SK-N-SH (cell line): ENCODE data around the gene ZNF579.

Experiments
- CHD2 ChIP-seq: fragments of 150-350 bp; IDR thresholded peaks from 2 replicates; pipeline ENCODE4 v1.6.1; 2018; ENCODE audit warnings: low read length; ENCODE audit not compliant: partially characterized antibody
- CTCF ChIP-seq: fragments of 200-600 bp; sonication (generic); IDR thresholded peaks from 2 replicates; pipeline ENCODE4 v1.6.1; 2017; ENCODE audit warnings: antibody characterized with exemption, mild to moderate bottlenecking, moderate library complexity
- ELF1 ChIP-seq: IDR thresholded peaks from 2 replicates; pipeline ENCODE4 v1.4.0; 2012
- EZH2phosphoT487 ChIP-seq: fragments of 200-600 bp; sonication (generic); IDR thresholded peaks from 2 replicates; pipeline ENCODE4 v1.6.1; 2017; ENCODE audit warnings: low read depth, mixed run types, mild to moderate bottlenecking, antibody characterized with exemption, moderate library complexity, borderline replicate concordance
- POLR2AphosphoS5 ChIP-seq: IDR thresholded peaks from 2 replicates; pipeline ENCODE4 v1.6.1; 2012; ENCODE audit warnings: low read depth, low read length
- RAD21 ChIP-seq: IDR thresholded peaks from 2 replicates; pipeline ENCODE4 v1.6.1; 2012; ENCODE audit warnings: mild to moderate bottlenecking, low read length
- REST ChIP-seq: IDR thresholded peaks from 2 replicates; pipeline ENCODE4 v1.6.1; 2012; ENCODE audit warnings: mild to moderate bottlenecking, low read depth, low read length, moderate library complexity
- SMC3 ChIP-seq: IDR thresholded peaks from 2 replicates; pipeline ENCODE4 v1.6.1; 2012; ENCODE audit warnings: low read depth, low read length, improper control_type of control experiment
- TCF12 ChIP-seq: IDR thresholded peaks from 2 replicates; pipeline ENCODE4 v1.4.0; 2012
- YY1 ChIP-seq: IDR thresholded peaks from 2 replicates; pipeline ENCODE4 v1.4.0; 2012; ENCODE audit warnings: low read depth, mild to moderate bottlenecking
- TF ChIP-seq, protein P1 (sequence below): IDR thresholded peaks from 2 replicates; pipeline ENCODE4 v1.4.0; 2012; ENCODE audit warnings: low read depth
- TF ChIP-seq, protein P2 (sequence below): IDR thresholded peaks from 2 replicates; pipeline ENCODE4 v1.4.0; 2012; ENCODE audit warnings: low read depth, borderline replicate concordance

GRCh38 chr19:55584871-55585270 lies 4.2 kb upstream of the ZNF579 start:
- TF ChIP-seq CTCF: no peak
- TF ChIP-seq RAD21: no peak
- no peak for TF ChIP-seq SMC3
- TF ChIP-seq REST: no peak
- TF ChIP-seq, protein P1, sequence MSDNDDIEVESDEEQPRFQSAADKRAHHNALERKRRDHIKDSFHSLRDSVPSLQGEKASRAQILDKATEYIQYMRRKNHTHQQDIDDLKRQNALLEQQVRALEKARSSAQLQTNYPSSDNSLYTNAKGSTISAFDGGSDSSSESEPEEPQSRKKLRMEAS: no peak
- no peak for TF ChIP-seq POLR2AphosphoS5
- TF ChIP-seq YY1: no peak
- TF ChIP-seq ELF1: no peak
- TF ChIP-seq EZH2phosphoT487: no peak
- TF ChIP-seq, protein P2, sequence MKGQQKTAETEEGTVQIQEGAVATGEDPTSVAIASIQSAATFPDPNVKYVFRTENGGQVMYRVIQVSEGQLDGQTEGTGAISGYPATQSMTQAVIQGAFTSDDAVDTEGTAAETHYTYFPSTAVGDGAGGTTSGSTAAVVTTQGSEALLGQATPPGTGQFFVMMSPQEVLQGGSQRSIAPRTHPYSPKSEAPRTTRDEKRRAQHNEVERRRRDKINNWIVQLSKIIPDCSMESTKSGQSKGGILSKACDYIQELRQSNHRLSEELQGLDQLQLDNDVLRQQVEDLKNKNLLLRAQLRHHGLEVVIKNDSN: no peak
- no peak for TF ChIP-seq CHD2
- TF ChIP-seq TCF12: no peak
